HEK293 (cell line): ENCODE measurements around the gene PLCL2.

Experiments used
- OVOL3 ChIP-seq: fragments of 450-650 bp; formaldehyde crosslinking; IDR thresholded peaks from 2 replicates; pipeline ENCODE4 v1.5.1; 2016; ENCODE audit warnings: missing biosample characterization, missing genetic modification characterization
- PRDM10 ChIP-seq: fragments of 450-650 bp; formaldehyde crosslinking; IDR thresholded peaks from 2 replicates; pipeline ENCODE4 v1.5.1; 2016; ENCODE audit warnings: missing biosample characterization, missing genetic modification characterization
- REST ChIP-seq: fragments of 450-650 bp; formaldehyde crosslinking; IDR thresholded peaks from 2 replicates; pipeline ENCODE4 v1.5.1; 2016; ENCODE audit warnings: missing biosample characterization, missing genetic modification characterization
- YY1 ChIP-seq: fragments of 450-650 bp; formaldehyde crosslinking; IDR thresholded peaks from 2 replicates; pipeline ENCODE4 v1.5.1; 2018; ENCODE audit warnings: missing biosample characterization, missing genetic modification characterization
- ZBTB20 ChIP-seq: fragments of 450-650 bp; formaldehyde crosslinking; IDR thresholded peaks from 2 replicates; pipeline ENCODE4 v1.5.1; 2016; ENCODE audit warnings: missing biosample characterization, missing genetic modification characterization
- ZBTB6 ChIP-seq: fragments of 450-650 bp; formaldehyde crosslinking; IDR thresholded peaks from 2 replicates; pipeline ENCODE4 v1.5.1; 2017; ENCODE audit warnings: missing biosample characterization, missing genetic modification characterization
- ZNF114 ChIP-seq: fragments of 450-650 bp; formaldehyde crosslinking; IDR thresholded peaks from 2 replicates; pipeline ENCODE4 v1.5.0; 2017; ENCODE audit warnings: missing biosample characterization, missing genetic modification characterization
- ZNF48 ChIP-seq: fragments of 450-650 bp; formaldehyde crosslinking; IDR thresholded peaks from 2 replicates; pipeline ENCODE4 v1.5.1; 2016; ENCODE audit warnings: missing biosample characterization, missing genetic modification characterization
- ZNF561 ChIP-seq: fragments of 450-650 bp; IDR thresholded peaks from 2 replicates; pipeline ENCODE4 v1.5.1; 2018; ENCODE audit warnings: missing biosample characterization, missing genetic modification characterization, borderline replicate concordance
- TF ChIP-seq, protein P1 (sequence below): fragments of 450-650 bp; formaldehyde crosslinking; IDR thresholded peaks from 2 replicates; pipeline ENCODE4 v1.5.1; 2016; ENCODE audit warnings: missing biosample characterization, missing genetic modification characterization
- TF ChIP-seq, protein P2 (sequence below): sonication (generic); formaldehyde crosslinking; IDR thresholded peaks from 2 replicates; pipeline ENCODE4 v1.8.1; 2022; ENCODE audit warnings: mild to moderate bottlenecking, moderate library complexity, missing genetic modification reagents

GRCh38 chr3:17028363-17028762 lies 143.6 kb downstream of the PLCL2 start:
- TF ChIP-seq, protein P1, sequence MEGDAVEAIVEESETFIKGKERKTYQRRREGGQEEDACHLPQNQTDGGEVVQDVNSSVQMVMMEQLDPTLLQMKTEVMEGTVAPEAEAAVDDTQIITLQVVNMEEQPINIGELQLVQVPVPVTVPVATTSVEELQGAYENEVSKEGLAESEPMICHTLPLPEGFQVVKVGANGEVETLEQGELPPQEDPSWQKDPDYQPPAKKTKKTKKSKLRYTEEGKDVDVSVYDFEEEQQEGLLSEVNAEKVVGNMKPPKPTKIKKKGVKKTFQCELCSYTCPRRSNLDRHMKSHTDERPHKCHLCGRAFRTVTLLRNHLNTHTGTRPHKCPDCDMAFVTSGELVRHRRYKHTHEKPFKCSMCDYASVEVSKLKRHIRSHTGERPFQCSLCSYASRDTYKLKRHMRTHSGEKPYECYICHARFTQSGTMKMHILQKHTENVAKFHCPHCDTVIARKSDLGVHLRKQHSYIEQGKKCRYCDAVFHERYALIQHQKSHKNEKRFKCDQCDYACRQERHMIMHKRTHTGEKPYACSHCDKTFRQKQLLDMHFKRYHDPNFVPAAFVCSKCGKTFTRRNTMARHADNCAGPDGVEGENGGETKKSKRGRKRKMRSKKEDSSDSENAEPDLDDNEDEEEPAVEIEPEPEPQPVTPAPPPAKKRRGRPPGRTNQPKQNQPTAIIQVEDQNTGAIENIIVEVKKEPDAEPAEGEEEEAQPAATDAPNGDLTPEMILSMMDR (tag by site-specific recombination), result no peak
- TF ChIP-seq, protein P2, sequence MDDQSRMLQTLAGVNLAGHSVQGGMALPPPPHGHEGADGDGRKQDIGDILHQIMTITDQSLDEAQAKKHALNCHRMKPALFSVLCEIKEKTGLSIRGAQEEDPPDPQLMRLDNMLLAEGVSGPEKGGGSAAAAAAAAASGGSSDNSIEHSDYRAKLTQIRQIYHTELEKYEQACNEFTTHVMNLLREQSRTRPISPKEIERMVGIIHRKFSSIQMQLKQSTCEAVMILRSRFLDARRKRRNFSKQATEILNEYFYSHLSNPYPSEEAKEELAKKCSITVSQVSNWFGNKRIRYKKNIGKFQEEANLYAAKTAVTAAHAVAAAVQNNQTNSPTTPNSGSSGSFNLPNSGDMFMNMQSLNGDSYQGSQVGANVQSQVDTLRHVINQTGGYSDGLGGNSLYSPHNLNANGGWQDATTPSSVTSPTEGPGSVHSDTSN (CRISPR knock-in tag), result no peak
- no peak for TF ChIP-seq PRDM10 (tag by site-specific recombination)
- TF ChIP-seq ZNF561 (tag by site-specific recombination), result no peak
- no peak for TF ChIP-seq REST (tag by site-specific recombination)
- no peak for TF ChIP-seq YY1 (tag by site-specific recombination)
- TF ChIP-seq OVOL3, result no peak
- TF ChIP-seq ZNF114 (tag by site-specific recombination), result no peak
- TF ChIP-seq ZBTB20 (tag by site-specific recombination), result no peak
- no peak for TF ChIP-seq ZBTB6
- no peak for TF ChIP-seq ZNF48 (tag by site-specific recombination)
